K562 (cell line): ENCODE measurements around the gene TM7SF3. TPM values are rescaled to one million over a fixed set of nuclear protein-coding genes. Genes with fewer than 3 reads are reported as not detected.

Experiments
- ARID3B ChIP-seq: fragments of 250-450 bp; sonication (Bioruptor Pico); IDR thresholded peaks from 2 replicates; pipeline ENCODE4 v1.4.0; 2020; ENCODE audit warnings: borderline replicate concordance
- CEBPZ ChIP-seq: fragments of 150-350 bp; IDR thresholded peaks from 2 replicates; pipeline ENCODE4 v1.6.1; 2014; ENCODE audit warnings: low read depth, mild to moderate bottlenecking, low read length, borderline replicate concordance
- CHCHD3 ChIP-seq: fragments of 250-450 bp; sonication (Bioruptor Pico); IDR thresholded peaks from 2 replicates; pipeline ENCODE4 v2.1.2; 2022; ENCODE audit warnings: mild to moderate bottlenecking
- CREB1 ChIP-seq, 2 experiments: sonication (generic) in 1 of 2; formaldehyde crosslinking in 1 of 2; IDR thresholded peaks; 2 replicates each; pipeline versions ENCODE4 v1.6.1 to v1.8.0; 2012 to 2022; ENCODE audit warnings: inconsistent platforms in 1 of 2, mild to moderate bottlenecking in 1 of 2, missing genetic modification reagents in 1 of 2, moderate library complexity in 1 of 2
- EHMT2 ChIP-seq: fragments of 450-650 bp; IDR thresholded peaks from 2 replicates; pipeline ENCODE4 v1.6.1; 2018; ENCODE audit warnings: antibody characterized with exemption
- FOXP1 ChIP-seq: sonication (generic); formaldehyde crosslinking; IDR thresholded peaks from 2 replicates; pipeline ENCODE4 v1.8.0; 2022; ENCODE audit warnings: mild to moderate bottlenecking, missing genetic modification reagents
- GTF3C2 ChIP-seq: IDR thresholded peaks from 3 replicates; pipeline ENCODE4 v1.6.1; 2011; ENCODE audit warnings: borderline replicate concordance, mild to moderate bottlenecking, moderate library complexity; ENCODE audit not compliant: insufficient read length; ENCODE audit errors: extremely low read depth
- LEF1 ChIP-seq: fragments of 450-650 bp; IDR thresholded peaks from 2 replicates; pipeline ENCODE4 v1.6.1; 2016; ENCODE audit warnings: mild to moderate bottlenecking
- TCF7L2 ChIP-seq: fragments of 150-350 bp; IDR thresholded peaks from 2 replicates; pipeline ENCODE4 v1.6.1; 2016; ENCODE audit warnings: low read depth, mild to moderate bottlenecking, low read length, moderate library complexity
- TSC22D4 ChIP-seq: fragments of 450-650 bp; IDR thresholded peaks from 2 replicates; pipeline ENCODE4 v1.6.1; 2016; ENCODE audit warnings: missing genetic modification characterization, missing biosample characterization, control low read depth
- ZC3H4 ChIP-seq: sonication (generic); formaldehyde crosslinking; IDR thresholded peaks from 2 replicates; pipeline ENCODE4 v1.9.0; 2021; ENCODE audit warnings: missing genetic modification reagents, borderline replicate concordance
- ZC3H8 ChIP-seq: fragments of 450-650 bp; IDR thresholded peaks from 2 replicates; pipeline ENCODE4 v1.6.1; 2017
- ZFX ChIP-seq: sonication (generic); formaldehyde crosslinking; IDR thresholded peaks from 2 replicates; pipeline ENCODE4 v1.8.0; 2022; ENCODE audit warnings: mild to moderate bottlenecking, missing genetic modification reagents, moderate library complexity
- ZNF584 ChIP-seq: fragments of 200-800 bp; sonication (Bioruptor generic); IDR thresholded peaks from 2 replicates; pipeline ENCODE4 v1.6.1; 2016; ENCODE audit warnings: low read depth, mild to moderate bottlenecking, missing genetic modification characterization, missing compliant biosample characterization
- ZNF592 ChIP-seq: fragments of 450-650 bp; IDR thresholded peaks from 2 replicates; pipeline ENCODE4 v1.6.1; 2017; ENCODE audit warnings: antibody characterized with exemption, mild to moderate bottlenecking
- polyA plus RNA-seq, 8 experiments: library from polyadenylated mRNA; depleted of rRNA in 4 of 8; stranded (reverse) in 5 of 8; unstranded in 3 of 8; fragments of >200 nt; fragmentation: Nextera tagmentation in 2 of 8; fragmentation: Illumina TruSeq in 1 of 8; extraction: Ambion mirVana in 2 of 8; extraction: Trizol in 1 of 8; gene quantifications; 2 replicates each; pipeline versions ENCODE4 v1.2.1 to v1.2.3, GENCODE V29; 2011 to 2014; ENCODE audit warnings: inconsistent platforms in 1 of 8, missing spikeins in 1 of 8
- total RNA-seq, 7 experiments: library from RNA; depleted of rRNA in 6 of 7; stranded (reverse); fragments of >200 nt in 6 of 7; fragmentation: Illumina TruSeq in 2 of 7; extraction: Trizol in 2 of 7; gene quantifications; 2 replicates each; pipeline versions ENCODE4 v1.2.1 to v1.2.3, GENCODE V29; 2011 to 2021; ENCODE audit warnings: low replicate concordance in 1 of 7

TM7SF3 gene
- total and polyA plus RNA-seq, 9 of the 15 experiments (the other 6 are each of a cell fraction or from before 2014, with no cell fraction given): 9.3 to 90.4 (median 24.8) TPM

GRCh38 chr12:27014085-27014858 lies at the start of gene TM7SF3 (continued):
- TF ChIP-seq CEBPZ (no peak), CREB1 (IDR thresholded peaks at IDR 0.05) (peak; percentile 72), CREB1 (CRISPR knock-in tag; IDR thresholded peaks at IDR 0.05) (peak; percentile 70; the same call in 1 of the 2 replicates), ZC3H8 (no peak), ARID3B (no peak), LEF1 (0 out of 2 replicates have a peak, but pooled peaks have one; percentile 29), GTF3C2 (no peak), TSC22D4 (tag) (no peak), TCF7L2 (no peak), ZFX (CRISPR knock-in tag) (peak; percentile 57), EHMT2 (no peak), ZNF584 (CRISPR knock-in tag) (no peak), ZNF592 (0 out of 2 replicates have a peak, but pooled peaks have one; percentile 46), FOXP1 (CRISPR knock-in tag) (no peak), ZC3H4 (no peak), CHCHD3 (CRISPR knock-in tag) (no peak)
